ENCODE measurements around the gene TLN1.

Gene TLN1

DNA sequence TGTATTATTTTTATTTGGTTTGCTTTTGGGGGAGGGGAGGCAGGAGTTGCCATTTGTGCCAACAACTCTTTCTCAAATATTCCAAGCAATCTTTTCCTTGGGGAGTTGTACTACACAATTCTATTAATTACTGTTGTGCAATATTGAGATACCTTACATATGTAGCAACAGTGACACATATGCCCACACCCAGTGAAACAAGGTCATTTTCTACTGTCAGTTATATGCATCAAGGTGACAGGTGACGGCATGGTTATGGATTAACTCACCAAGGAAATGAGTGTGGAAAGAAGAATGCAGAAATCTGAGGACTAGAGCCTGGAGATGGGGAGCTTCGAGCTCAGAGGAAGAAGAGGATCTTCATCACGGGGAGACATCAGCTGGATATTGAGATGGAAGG lies 39.9 kb upstream of the TLN1 start:
- DNase-seq (ENCODE audit: low read depth), result no peak
- TF ChIP-seq, protein P1, sequence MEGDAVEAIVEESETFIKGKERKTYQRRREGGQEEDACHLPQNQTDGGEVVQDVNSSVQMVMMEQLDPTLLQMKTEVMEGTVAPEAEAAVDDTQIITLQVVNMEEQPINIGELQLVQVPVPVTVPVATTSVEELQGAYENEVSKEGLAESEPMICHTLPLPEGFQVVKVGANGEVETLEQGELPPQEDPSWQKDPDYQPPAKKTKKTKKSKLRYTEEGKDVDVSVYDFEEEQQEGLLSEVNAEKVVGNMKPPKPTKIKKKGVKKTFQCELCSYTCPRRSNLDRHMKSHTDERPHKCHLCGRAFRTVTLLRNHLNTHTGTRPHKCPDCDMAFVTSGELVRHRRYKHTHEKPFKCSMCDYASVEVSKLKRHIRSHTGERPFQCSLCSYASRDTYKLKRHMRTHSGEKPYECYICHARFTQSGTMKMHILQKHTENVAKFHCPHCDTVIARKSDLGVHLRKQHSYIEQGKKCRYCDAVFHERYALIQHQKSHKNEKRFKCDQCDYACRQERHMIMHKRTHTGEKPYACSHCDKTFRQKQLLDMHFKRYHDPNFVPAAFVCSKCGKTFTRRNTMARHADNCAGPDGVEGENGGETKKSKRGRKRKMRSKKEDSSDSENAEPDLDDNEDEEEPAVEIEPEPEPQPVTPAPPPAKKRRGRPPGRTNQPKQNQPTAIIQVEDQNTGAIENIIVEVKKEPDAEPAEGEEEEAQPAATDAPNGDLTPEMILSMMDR (conservative IDR thresholded peaks at IDR 0.05; ENCODE audit: low read depth, low read length), result no peak
- no peak overlapping the region for H3K4me3 ChIP-seq (ENCODE audit: low read length)

DNA sequence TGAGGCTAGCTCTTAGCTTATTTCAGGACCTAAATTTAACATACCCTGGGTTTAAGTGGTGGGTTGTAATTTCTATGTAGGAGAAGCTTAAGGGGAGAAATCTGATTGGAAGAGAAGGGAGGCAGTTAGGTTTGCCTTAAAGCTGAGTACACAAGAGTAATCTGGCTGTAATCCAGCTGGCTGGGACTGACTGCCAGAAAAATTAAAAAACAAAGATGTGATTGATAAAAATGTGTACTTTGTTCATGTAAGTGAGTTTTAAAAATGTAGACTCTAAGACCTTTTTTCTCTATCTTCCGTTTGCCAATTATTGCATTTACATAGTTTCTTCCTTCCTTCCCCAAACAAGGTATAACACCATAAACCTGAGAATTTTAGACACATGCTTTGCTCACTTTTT lies 39.5 kb upstream of the TLN1 start:
- H3K4me3 ChIP-seq (ENCODE audit: low read length), result no peak overlapping the region
- TF ChIP-seq, protein P1 (conservative IDR thresholded peaks at IDR 0.05; ENCODE audit: low read depth, low read length), result no peak
- peak; percentile 56 for DNase-seq (ENCODE audit: low read depth)

DNA sequence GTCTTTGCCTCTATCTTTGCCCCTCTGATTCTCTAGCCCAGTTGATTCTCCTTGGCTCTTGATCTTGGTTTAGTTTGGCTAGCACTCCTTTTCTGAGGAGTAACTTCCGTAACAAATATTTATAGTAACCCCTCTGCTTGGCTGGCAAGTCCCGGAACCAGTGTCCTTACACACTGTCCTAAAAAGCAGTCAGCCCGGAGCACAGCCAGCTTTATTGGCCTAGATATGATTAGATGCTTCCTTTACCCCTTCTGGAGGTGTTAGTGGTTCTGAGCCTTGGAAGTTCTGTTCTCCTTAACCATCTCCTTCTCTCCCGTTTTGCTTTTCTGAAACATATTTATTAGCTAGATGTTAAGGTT lies 39.1 kb upstream of the TLN1 start:
- TF ChIP-seq, protein P1 (conservative IDR thresholded peaks at IDR 0.05; ENCODE audit: low read depth, low read length), result no peak
- no peak for DNase-seq (ENCODE audit: low read depth)
- no peak overlapping the region for H3K4me3 ChIP-seq (ENCODE audit: low read length)

DNA sequence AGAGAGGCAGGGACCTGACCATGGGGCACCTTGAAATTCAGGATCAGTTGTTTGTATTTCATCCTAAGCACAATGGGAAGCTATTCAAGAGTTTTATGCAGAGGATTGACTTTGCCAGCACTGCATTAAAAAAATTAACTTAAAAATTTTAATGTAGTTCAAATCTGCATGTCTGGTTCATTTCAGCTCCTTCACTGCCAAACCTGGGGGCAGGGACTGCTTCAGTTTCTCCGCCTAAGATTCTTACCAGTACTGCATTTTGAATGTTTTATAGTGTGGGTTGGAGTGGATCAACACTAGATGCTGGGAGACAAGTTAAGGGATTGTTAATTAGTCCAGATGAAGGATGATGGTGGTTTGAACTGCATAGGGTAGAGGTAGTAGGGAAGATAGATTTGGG lies 37.8 kb upstream of the TLN1 start:
- no peak overlapping the region for H3K4me3 ChIP-seq (ENCODE audit: low read length)
- no peak for DNase-seq (ENCODE audit: low read depth)
- TF ChIP-seq, protein P1 (conservative IDR thresholded peaks at IDR 0.05; ENCODE audit: low read depth, low read length), result no peak

DNA sequence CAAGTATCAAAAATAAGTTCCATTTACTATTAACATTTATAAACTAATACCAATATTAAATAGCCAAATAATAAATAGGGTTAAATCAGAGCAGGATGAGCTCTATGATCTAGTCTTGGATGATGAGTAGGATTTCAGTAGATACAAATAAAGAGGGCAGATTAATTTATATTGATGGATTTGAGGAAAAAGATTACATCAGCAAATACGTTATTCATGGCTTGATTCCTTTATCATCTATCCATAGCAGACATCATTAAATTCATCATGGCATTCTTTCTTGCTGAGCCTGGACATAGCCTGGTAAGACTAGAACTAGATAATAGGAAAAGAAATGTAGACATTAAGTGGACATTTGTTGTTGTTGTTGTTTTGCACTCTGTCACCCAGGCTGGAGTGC lies 35.5 kb upstream of the TLN1 start:
- TF ChIP-seq, protein P1 (conservative IDR thresholded peaks at IDR 0.05; ENCODE audit: low read depth, low read length), result no peak
- DNase-seq (ENCODE audit: low read depth), result no peak

DNA sequence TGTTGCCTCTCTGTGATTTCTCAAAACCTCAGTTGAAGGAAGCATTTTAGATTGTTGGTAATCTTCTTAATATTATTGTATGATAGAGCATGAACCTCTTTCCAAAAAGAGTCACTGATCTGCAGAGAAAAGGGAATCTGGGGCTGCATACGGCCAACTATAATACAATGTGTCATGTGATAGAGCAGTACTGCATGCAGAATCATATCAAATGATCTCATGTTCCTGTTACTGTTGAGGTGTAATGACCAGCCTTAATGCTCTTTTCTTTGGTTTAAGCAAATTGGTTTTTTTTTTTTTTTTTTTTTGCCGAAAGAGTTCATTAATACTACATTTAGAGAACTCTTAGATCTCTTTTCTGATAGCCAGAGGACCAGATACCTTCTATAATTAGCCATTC lies 35.0 kb upstream of the TLN1 start:
- DNase-seq (ENCODE audit: low read depth), result no peak
- no peak overlapping the region for H3K4me3 ChIP-seq (ENCODE audit: low read length)
- TF ChIP-seq, protein P1 (conservative IDR thresholded peaks at IDR 0.05; ENCODE audit: low read depth, low read length), result no peak

More for the DNA sequence above, 35.5 kb upstream of the TLN1 start:
- no peak overlapping the region for H3K4me3 ChIP-seq (ENCODE audit: low read length)

DNA sequence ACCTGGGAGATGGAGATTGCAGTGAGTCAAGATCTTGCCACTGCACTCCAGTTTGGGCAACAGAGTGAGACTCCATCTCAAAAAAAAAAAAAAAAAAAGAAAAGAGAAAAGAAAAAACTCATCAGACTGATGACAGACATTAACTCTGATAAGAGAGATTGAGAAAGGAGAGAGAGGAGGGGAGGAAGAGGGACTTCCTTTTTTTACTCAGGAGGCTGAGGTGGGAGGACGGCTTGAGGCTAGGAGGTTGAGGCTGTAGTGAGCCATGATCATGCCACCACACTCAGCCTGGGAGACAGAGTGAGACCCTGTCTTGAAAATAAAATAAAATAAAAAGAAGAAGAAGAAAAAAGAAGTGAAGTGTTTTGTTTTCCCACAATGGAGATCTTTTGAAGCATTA lies 31.8 kb upstream of the TLN1 start:
- DNase-seq (ENCODE audit: low read depth), result no peak
- TF ChIP-seq, protein P1 (conservative IDR thresholded peaks at IDR 0.05; ENCODE audit: low read depth, low read length), result no peak
- no peak overlapping the region for H3K4me3 ChIP-seq (ENCODE audit: low read length)
